Astrocyte (in vitro differentiated cells and primary cell): ENCODE measurements around the gene PLAAT2.
"Not testable (repeated sequence)": the region's sequence is repeated elsewhere in the genome, so short reads cannot be mapped to it uniquely, and the experiment has no call there.

Experiments used
- CTCF ChIP-seq: IDR thresholded peaks from 2 replicates; pipeline ENCODE4 v1.5.1; 2011; ENCODE audit warnings: low read depth, mild to moderate bottlenecking, inconsistent platforms, low read length, moderate library complexity; ENCODE audit not compliant: insufficient read depth
- EZH2 ChIP-seq: IDR thresholded peaks from 2 replicates; pipeline ENCODE4 v1.6.1; 2012; ENCODE audit warnings: mild to moderate bottlenecking, low read length, inconsistent platforms; ENCODE audit not compliant: insufficient read depth

GRCh38 chr11:63528156-63528555, 35.0 kb downstream of the PLAAT2 start:
- not testable (repeated sequence) for TF ChIP-seq CTCF, EZH2
